NCI-H187 treated with DMSO at 0.1 percent for 48 hours (cell line): ENCODE results near the gene CTIF.

ENCODE experiments used
- DNase-seq: peaks from one replicate; lab custom pipeline; 2025; lab: John Stamatoyannopoulos, UW

CTIF gene

GRCh38 chr18:48901145-48902022 lies 362.6 kb downstream of the CTIF start:
- DNase-seq, result no peak

- no peak for DNase-seq
These were observed 363.4 kb downstream of the CTIF start for GRCh38 chr18:48902023-48902855.

GRCh38 chr18:48902856-48903601 lies 364.2 kb downstream of the CTIF start:
- DNase-seq, result no peak

- DNase-seq, result no peak
These were observed 365.3 kb downstream of the CTIF start for GRCh38 chr18:48904091-48904490.

GRCh38 chr18:48904847-48905394 lies 366.1 kb downstream of the CTIF start:
- DNase-seq, result no peak

DNA sequence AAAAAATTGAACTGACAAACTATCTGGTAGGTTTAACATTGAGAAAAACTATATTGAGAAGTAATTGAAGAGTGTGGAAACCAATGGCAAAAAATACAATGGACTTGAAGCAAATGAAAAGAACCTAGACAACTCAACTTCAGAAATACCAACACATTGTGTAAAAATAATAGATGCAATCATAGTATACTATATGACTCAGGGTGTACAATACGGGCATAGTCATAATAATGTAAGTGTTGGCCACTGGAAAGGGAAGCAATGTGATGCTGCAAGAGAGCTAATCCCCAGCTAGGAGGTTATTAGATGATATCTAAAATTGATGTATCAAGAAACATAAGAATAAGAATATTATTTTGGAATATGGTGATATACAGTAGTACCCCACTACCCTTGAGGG lies 366.7 kb downstream of the CTIF start:
- DNase-seq, result no peak

- no peak for DNase-seq
These were observed 370.1 kb downstream of the CTIF start for GRCh38 chr18:48908916-48909315.

DNA sequence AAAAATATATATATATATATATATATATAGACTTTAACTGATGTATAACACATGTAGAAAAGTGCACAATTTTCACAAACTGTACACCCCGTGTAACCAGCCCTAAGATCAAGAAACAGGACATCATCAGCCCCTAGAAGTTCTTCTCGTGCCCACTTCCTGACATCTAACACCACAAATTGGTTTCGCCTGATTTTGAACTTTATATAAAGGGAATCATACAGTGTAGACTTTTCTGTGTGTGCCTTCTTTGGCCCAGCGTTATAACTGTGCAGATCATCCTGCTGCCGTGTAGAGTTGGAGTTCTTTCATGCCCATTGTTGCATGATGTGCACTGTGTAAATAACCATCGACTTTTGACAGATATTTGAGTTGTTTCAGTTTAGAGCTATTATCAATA lies 370.9 kb downstream of the CTIF start:
- no peak for DNase-seq

DNA sequence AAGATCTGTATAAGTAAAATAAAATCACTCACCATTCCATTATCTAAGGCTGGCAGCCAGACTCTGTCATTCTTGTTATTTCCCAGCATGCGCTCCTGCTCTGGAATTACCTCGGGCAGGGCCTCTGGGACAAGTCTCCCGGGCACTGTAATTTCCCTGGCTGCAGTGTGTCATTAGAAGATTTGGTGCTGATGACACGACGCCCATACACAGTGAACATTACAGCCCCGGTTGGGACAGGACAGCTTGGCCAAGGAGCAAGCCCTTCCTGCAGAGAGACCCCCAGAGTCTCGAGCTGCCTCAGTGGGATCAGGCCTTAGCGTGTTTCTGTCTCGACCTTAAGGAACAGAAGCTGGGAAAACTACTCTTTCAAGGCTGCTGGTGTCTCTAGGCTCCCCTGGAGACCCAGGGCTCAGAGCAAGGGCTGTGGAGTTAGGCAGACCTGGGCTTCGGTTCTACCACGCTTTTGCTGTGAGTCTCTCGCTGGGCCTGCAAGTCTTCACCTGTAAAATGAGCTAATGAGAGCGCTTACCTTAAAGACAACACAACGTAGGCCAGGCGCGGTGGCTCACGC lies 372.2 kb downstream of the CTIF start:
- DNase-seq, result no peak
